ENCODE results near the gene UMODL1. TPM values are rescaled to one million over a fixed set of nuclear protein-coding genes. Genes with fewer than 3 reads are reported as not detected.

The UMODL1 gene
- total and polyA plus RNA-seq, 2 donors (not counting 3 experiments of a cell fraction or from before 2014, with no cell fraction given), result not detected

DNA sequence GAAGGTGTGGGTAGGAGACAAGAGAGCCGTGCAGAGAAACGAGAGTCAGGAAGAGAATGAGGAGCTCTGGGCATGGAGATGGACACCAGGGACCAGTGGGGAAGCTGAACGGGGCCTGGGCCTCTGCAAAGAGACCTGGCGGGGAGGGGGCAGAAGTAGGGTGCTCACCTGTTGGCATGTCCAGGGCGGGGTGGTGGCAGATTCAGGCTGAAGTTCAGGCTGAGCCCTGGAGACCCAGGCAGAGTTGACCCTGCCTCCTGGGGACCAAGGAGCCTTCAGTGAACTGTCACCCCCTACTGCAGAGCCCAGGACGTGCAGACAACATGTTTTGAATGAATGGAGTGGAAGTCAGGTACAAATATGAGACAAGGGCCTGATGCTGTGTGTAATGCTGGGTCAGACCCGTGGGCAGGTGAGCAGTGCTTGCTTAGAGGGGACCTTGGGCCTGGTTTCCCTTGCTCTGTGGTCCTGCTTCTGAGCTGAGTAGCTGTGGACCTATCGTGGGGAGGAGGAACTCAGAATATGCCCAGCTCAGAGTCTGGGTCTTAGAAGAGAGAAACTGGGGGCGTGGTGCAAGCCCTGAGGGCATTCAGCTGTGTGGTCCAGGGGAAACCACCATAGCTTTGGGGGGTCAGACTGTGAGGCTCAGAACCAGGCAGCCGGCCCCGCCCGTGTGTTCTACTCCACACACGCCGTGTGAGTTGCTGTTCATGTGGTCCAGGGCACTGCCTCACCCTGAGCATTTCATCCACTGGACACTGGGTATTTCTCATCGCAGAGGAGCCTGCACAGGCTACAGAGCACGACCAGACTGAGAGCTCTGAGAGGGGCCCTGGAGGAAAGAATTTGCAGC is 21.3 kb upstream of the UMODL1 start:
- Histone ChIP-seq H3K4me3 (replicated peaks in 1 of 3; ENCODE audit: insufficient read depth in 1 of 3, low read depth in 1 of 3, low read length in 3 of 3) (no peak overlapping the region), H2AFZ (ENCODE audit: low read depth, low read length) (no peak overlapping the region), H4K20me1 (replicated peaks; ENCODE audit: control insufficient read depth, extremely low read depth, insufficient read depth, low read length) (no peaks in the 10 kb centered on the region), H3K36me3 (ENCODE audit: control insufficient read depth in 2 of 2, extremely low read depth in 1 of 2, insufficient read depth in 2 of 2, low read length in 2 of 2) (no peaks in the 10 kb centered on the region), H3K4me1 (ENCODE audit: control insufficient read depth, extremely low read depth, insufficient read depth, low read length) (peaks cover 19% of the 10 kb centered on the region), H3K9me3 (replicated peaks; ENCODE audit: control insufficient read depth, insufficient read depth, low read length) (no peaks in the 10 kb centered on the region), H3K9me1 (replicated peaks; ENCODE audit: control insufficient read depth, extremely low read depth, insufficient read depth, low read length) (no peaks in the 10 kb centered on the region), H3K9ac (replicated peaks; ENCODE audit: extremely low read depth, insufficient read depth, low read length) (no peak overlapping the region), H3K4me2 (ENCODE audit: insufficient read depth, low read length) (no peak overlapping the region), H3K27me3 (ENCODE audit: control insufficient read depth in 2 of 2, insufficient read depth in 2 of 2, low read length in 2 of 2) (no peaks in the 10 kb centered on the region), H3K79me2 (ENCODE audit: control insufficient read depth, insufficient read depth, low read length) (no peaks in the 10 kb centered on the region), H3K27ac (ENCODE audit: insufficient read depth, low read depth, low read length) (no peak overlapping the region)
- DNase-seq (ENCODE audit: low read depth, low spot score), result no peak
- no peak for FAIRE-seq
- TF ChIP-seq MYC (IDR thresholded peaks at IDR 0.05; ENCODE audit: low read depth, low read length) (no peak), EZH2 (IDR thresholded peaks at IDR 0.05; ENCODE audit: borderline replicate concordance, low read depth, low read length, severe bottlenecking) (no peak), JUN (IDR thresholded peaks at IDR 0.05; ENCODE audit: borderline replicate concordance, insufficient read depth, insufficient read length, low read depth) (no peak), GATA2 (IDR thresholded peaks at IDR 0.05; ENCODE audit: insufficient read depth, insufficient read length, low read depth, low read length) (no peak), FOS (IDR thresholded peaks at IDR 0.05; ENCODE audit: borderline replicate concordance, insufficient read depth, low read length) (no peak), POLR2AphosphoS5 (IDR thresholded peaks at IDR 0.05; ENCODE audit: insufficient read depth, low read depth, low read length) (no peak), POLR2A (IDR thresholded peaks at IDR 0.05; ENCODE audit: low read depth, low read length) (no peak)
- TF ChIP-seq, protein P1, sequence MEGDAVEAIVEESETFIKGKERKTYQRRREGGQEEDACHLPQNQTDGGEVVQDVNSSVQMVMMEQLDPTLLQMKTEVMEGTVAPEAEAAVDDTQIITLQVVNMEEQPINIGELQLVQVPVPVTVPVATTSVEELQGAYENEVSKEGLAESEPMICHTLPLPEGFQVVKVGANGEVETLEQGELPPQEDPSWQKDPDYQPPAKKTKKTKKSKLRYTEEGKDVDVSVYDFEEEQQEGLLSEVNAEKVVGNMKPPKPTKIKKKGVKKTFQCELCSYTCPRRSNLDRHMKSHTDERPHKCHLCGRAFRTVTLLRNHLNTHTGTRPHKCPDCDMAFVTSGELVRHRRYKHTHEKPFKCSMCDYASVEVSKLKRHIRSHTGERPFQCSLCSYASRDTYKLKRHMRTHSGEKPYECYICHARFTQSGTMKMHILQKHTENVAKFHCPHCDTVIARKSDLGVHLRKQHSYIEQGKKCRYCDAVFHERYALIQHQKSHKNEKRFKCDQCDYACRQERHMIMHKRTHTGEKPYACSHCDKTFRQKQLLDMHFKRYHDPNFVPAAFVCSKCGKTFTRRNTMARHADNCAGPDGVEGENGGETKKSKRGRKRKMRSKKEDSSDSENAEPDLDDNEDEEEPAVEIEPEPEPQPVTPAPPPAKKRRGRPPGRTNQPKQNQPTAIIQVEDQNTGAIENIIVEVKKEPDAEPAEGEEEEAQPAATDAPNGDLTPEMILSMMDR (IDR thresholded peaks at IDR 0.05; ENCODE audit: extremely low read depth in 1 of 2, insufficient read depth in 1 of 2, low read depth in 1 of 2, low read length in 2 of 2), result no peak
- TF ChIP-seq, protein P2, sequence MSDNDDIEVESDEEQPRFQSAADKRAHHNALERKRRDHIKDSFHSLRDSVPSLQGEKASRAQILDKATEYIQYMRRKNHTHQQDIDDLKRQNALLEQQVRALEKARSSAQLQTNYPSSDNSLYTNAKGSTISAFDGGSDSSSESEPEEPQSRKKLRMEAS (IDR thresholded peaks at IDR 0.05; ENCODE audit: insufficient read depth, insufficient read length), result no peak
- no TSS peak for BruUV-seq (replicated peaks)
- dilution Hi-C loops (cut with MboI; ENCODE audit: extremely low pct_ligation_motif_present, low sequenced_read_pairs), result no loop called here
- ChIA-PET CTCF (interaction anchor here (0.7 kb wide), 1 partner anchor 58 kb away, joined by 3 read pairs; no protein-coding TSS in a partner anchor), POLR2A (no interaction called here)
- intact Hi-C loops (cut with micrococcal nuclease), result no loop called here

All from endothelial cell of umbilical vein (primary cell).